Stimulated activated CD8-positive, alpha-beta memory T cell treated with anti-CD3 and anti-CD28 coated beads, Interleukin-7, amount 100 ng/mL, for 24 hours (primary cell): Measurements from ENCODE around the gene MIOS.

Source experiments
- DNase-seq: peaks from one replicate; pipeline ENCODE4 v3.0.0-alpha.2; 2020; ENCODE audit warnings: low read depth

The MIOS gene

GRCh38 chr7:7583731-7584130 lies 17.0 kb downstream of the MIOS start:
- no peak for DNase-seq

DNA sequence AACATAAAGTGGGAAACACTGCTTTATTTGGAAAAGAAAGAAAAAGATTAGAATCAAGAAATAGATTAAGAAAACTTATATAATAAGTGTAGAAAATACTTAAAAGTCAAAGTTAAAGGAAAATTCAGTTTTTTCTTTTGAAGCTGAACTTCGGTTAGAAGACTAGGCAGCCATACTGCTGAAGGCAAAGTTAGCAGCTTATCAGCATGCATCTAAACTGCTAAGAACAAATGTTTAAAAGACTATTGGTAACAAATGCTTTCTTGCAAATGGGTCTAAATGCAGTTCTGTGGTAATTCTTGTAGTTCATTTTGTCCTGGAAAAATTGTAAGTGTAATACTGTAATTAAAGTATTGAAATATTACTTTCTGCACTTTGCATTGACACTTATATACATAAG lies 18.0 kb downstream of the MIOS start:
- DNase-seq: no peak

GRCh38 chr7:7585241-7585928 lies 18.7 kb downstream of the MIOS start:
- no peak for DNase-seq

GRCh38 chr7:7595451-7595850 lies 28.8 kb downstream of the MIOS start:
- no peak for DNase-seq

DNA sequence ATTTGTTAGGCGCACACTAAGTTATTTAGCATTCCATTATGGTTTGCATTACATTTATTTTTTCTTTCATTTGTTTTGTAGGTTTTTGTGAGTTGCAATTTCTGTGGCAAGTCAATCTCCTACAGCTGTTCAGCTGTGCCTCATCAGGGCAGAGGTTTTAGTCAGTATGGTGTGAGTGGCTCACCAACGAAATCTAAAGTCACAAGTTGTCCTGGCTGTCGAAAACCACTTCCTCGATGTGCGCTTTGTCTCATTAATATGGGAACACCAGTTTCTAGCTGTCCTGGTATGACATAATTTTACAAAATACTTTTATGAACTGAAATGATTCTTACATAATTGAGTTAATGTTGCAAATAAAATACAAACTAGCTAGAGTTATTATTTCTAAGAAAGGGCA lies 29.5 kb downstream of the MIOS start:
- no peak for DNase-seq

DNA sequence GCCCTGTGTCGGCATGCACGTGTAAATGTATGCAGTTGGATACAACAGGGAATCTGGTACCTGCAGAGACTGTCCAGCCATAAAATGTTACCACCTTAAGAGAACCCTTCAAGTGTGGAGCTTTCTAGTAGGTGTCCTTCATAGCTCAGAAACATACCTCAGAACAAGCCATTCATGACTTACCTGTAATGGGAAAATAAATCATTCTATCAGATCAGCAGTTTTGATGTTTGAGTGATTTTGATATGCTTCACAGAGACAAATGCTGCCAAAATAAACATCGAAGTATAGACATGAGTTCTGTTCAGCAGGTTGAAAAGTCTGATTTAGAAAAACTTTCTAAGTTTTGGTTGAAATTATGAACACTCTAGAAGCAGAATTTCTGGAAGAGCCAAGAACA lies 40.3 kb downstream of the MIOS start:
- DNase-seq: no peak

DNA sequence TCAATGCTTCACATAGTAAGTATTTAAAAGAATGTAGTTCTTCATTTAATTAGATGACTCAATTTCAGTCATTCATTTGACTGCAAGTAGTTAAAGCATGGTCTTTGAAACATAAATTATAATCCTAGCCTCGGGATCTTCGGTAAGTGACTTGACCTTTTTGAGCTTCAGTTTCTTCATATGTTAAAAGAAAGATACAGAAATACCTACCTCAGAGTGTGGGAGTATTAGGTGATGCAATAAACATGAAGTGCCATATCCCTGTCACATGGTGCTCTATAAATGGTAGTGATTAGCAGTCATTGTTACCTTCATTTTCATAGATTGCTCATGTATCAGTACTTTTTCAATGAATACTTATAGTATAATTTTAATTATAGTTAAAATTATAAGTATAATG lies 42.6 kb downstream of the MIOS start:
- no peak for DNase-seq

DNA sequence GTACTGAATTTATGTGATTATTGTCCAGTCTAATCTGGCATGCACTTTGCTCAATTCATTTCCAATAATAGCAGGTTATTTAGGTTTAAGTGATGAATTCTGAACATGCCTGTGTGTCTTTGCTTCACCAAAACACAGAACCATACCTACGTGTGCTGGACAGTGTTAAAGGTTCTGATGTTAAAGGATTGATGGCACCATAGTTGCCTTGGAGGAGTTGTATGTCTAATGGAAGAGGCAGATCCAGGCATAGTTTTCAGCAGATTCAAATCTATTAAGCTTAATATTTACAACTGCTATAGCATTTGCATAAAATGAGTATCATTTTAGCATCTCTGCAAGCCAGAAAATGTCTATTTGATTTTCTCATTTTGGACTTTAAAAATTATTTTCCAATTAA lies 45.8 kb downstream of the MIOS start:
- no peak for DNase-seq

GRCh38 chr7:7613210-7613609 lies 46.5 kb downstream of the MIOS start:
- no peak for DNase-seq

- no peak for DNase-seq
Measured at GRCh38 chr7:7614018-7614741, 47.5 kb downstream of the MIOS start.

GRCh38 chr7:7617550-7617949 lies 50.9 kb downstream of the MIOS start:
- DNase-seq: no peak

GRCh38 chr7:7618410-7618809 lies 51.7 kb downstream of the MIOS start:
- no peak for DNase-seq

GRCh38 chr7:7620236-7620635 lies 53.6 kb downstream of the MIOS start:
- no peak for DNase-seq

- DNase-seq: no peak
Measured at GRCh38 chr7:7620644-7621210, 54.0 kb downstream of the MIOS start.

DNA sequence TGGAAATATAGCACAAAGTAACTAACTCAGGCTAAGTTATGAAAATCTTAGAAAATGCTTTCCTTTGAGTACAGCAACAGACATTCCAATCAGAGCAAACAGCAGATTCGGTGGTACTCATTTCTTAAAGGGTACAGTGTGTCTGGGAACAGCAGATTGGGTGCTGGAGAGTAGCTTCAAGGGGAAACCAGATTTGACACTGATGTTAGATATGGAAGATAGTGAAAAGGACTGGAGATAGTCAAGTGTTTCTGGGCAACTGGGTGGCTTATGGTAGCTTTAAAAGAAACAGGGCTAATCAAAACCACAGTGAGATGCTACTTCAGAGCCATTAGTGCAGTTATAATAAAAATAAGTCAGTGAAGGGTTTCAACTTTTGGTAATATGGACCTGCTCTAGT lies 61.8 kb downstream of the MIOS start:
- DNase-seq: no peak

- no peak for DNase-seq
Measured at GRCh38 chr7:7630626-7631329, 64.1 kb downstream of the MIOS start.

GRCh38 chr7:7639421-7639820 lies 72.7 kb downstream of the MIOS start:
- no peak for DNase-seq

GRCh38 chr7:7639847-7640220 lies 73.2 kb downstream of the MIOS start:
- DNase-seq: no peak

- DNase-seq: peak; percentile 97
Measured at GRCh38 chr7:7640221-7641128, 73.8 kb downstream of the MIOS start, which contains the start of gene UMAD1. TSS of gene UMAD1 (plus strand) at chr7:7640752. CDS start at chr7:7673372, 32,620 bp downstream.

- no peak for DNase-seq
Measured at GRCh38 chr7:7641129-7641663, 74.5 kb downstream of the MIOS start.

- DNase-seq: no peak
Measured at GRCh38 chr7:7642081-7642480, 75.4 kb downstream of the MIOS start.
